Activated CD8-positive, alpha-beta T cell treated with anti-CD3 and anti-CD28 coated beads, Interleukin-2, amount 10 ng/mL, durations not matched to agents 7 days and 5 days (primary cell): ENCODE data around the gene LDAH. TPM values are rescaled to one million over a fixed set of nuclear protein-coding genes. Genes with fewer than 3 reads are reported as not detected.

Experiments used
- ATAC-seq: fragments of 150-1000 bp; cut with Tn5 transposase; one replicate; pipeline ENCODE4 v1.10.0; 2021; ENCODE audit warnings: moderate library complexity
- CTCF ChIA-PET: fragments of 350-600 bp; sonication (Branson Sonifier 250); formaldehyde crosslinking; loops from one replicate; lab custom pipeline; 2021; ENCODE audit warnings: antibody characterized with exemption; lab: Charles Lee
- POLR2A ChIA-PET: fragments of 350-600 bp; sonication (Branson Sonifier 250); formaldehyde crosslinking; loops from one replicate; lab custom pipeline; 2021; ENCODE audit warnings: antibody characterized with exemption; lab: Charles Lee
- DNase-seq: peaks from one replicate; pipeline ENCODE4 v3.0.0-alpha.2; 2020
- H3K27ac Mint-ChIP-seq: one replicate; pipeline ENCODE4 v1.8.0; 2021; ENCODE audit warnings: mild to moderate bottlenecking, mixed read lengths
- H3K27me3 Mint-ChIP-seq: one replicate; pipeline ENCODE4 v1.8.0; 2021; ENCODE audit warnings: low read depth, mixed read lengths
- H3K36me3 Mint-ChIP-seq: one replicate; pipeline ENCODE4 v1.8.0; 2021; ENCODE audit warnings: low read depth, mixed read lengths
- H3K4me1 Mint-ChIP-seq: one replicate; pipeline ENCODE4 v1.8.0; 2021; ENCODE audit warnings: low read depth, mixed read lengths
- H3K4me3 Mint-ChIP-seq: one replicate; pipeline ENCODE4 v1.8.0; 2021; ENCODE audit warnings: mild to moderate bottlenecking, mixed read lengths
- H3K9me3 Mint-ChIP-seq: one replicate; pipeline ENCODE4 v1.8.0; 2022; ENCODE audit warnings: mixed read lengths; ENCODE audit not compliant: insufficient read depth
- total RNA-seq, 2 experiments: library from RNA; stranded (reverse); gene quantifications; one replicate each; pipeline ENCODE4 v1.2.3, GENCODE V29; 2021

Gene LDAH
- total RNA-seq, 2 experiments from 2014 or later = 24.5 to 31.7 TPM

- ChIA-PET POLR2A (no interaction called here), CTCF (interaction anchor here (1.2 to 3.8 kb wide), 5 partner anchors 14 to 287 kb away, joined by 3 to 10 read pairs (median 8); partner anchors contain the start of gene HS1BP3)
- H3K4me3 Mint-ChIP-seq = no peak overlapping the region
- ATAC-seq (no peak), DNase-seq (no peak)
- no peaks in the 10 kb centered on the region for H3K4me1 Mint-ChIP-seq
- no peak overlapping the region for H3K27ac Mint-ChIP-seq
- no peaks in the 10 kb centered on the region for H3K36me3 Mint-ChIP-seq
- H3K9me3 Mint-ChIP-seq = no peaks in the 10 kb centered on the region
- peaks cover 14% of the 10 kb centered on the region for H3K27me3 Mint-ChIP-seq
Observed at GRCh38 chr2:20676353-20677215, 146.3 kb downstream of the LDAH start.

- ATAC-seq = peak; percentile 63
- H3K27me3 Mint-ChIP-seq = peaks cover 20% of the 10 kb centered on the region
- H3K4me3 Mint-ChIP-seq = no peak overlapping the region
- H3K4me1 Mint-ChIP-seq = no peaks in the 10 kb centered on the region
- H3K27ac Mint-ChIP-seq = no peak overlapping the region
- H3K36me3 Mint-ChIP-seq = no peaks in the 10 kb centered on the region
- DNase-seq = no peak
- ChIA-PET CTCF (interaction anchor here (1.0 to 3.8 kb wide), 5 partner anchors 9 to 288 kb away, joined by 3 to 10 read pairs (median 5); partner anchors contain the start of gene HS1BP3), POLR2A (no interaction called here)
- no peaks in the 10 kb centered on the region for H3K9me3 Mint-ChIP-seq
Observed at GRCh38 chr2:20675701-20676352, 147.1 kb downstream of the LDAH start.

GRCh38 chr2:20674974-20675679, 147.8 kb downstream of the LDAH start:
- ChIA-PET POLR2A (no interaction called here), CTCF (interaction anchor here (1.0 to 3.8 kb wide), 5 partner anchors 10 to 288 kb away, joined by 3 to 10 read pairs (median 5); partner anchors contain the start of gene HS1BP3)
- Mint-ChIP-seq H3K27me3 (peaks cover 20% of the 10 kb centered on the region), H3K27ac (no peak overlapping the region), H3K9me3 (no peaks in the 10 kb centered on the region), H3K4me1 (no peaks in the 10 kb centered on the region), H3K4me3 (no peak overlapping the region), H3K36me3 (no peaks in the 10 kb centered on the region)
- DNase-seq = no peak
- ATAC-seq = no peak

- H3K4me1 Mint-ChIP-seq = no peaks in the 10 kb centered on the region
- H3K27me3 Mint-ChIP-seq = peaks cover 24% of the 10 kb centered on the region
- H3K36me3 Mint-ChIP-seq = no peaks in the 10 kb centered on the region
- DNase-seq (no peak), ATAC-seq (no peak)
- H3K4me3 Mint-ChIP-seq = no peak overlapping the region
- H3K27ac Mint-ChIP-seq = no peak overlapping the region
- POLR2A ChIA-PET = no interaction called here
- no peaks in the 10 kb centered on the region for H3K9me3 Mint-ChIP-seq
- CTCF ChIA-PET = interaction anchor here (2.9 to 3.8 kb wide), 2 partner anchors 12 to 289 kb away, joined by 9 to 10 read pairs; no protein-coding TSS in a partner anchor
Observed at GRCh38 chr2:20674309-20674965, 148.5 kb downstream of the LDAH start.

- Mint-ChIP-seq H3K36me3 (no peaks in the 10 kb centered on the region), H3K4me3 (no peak overlapping the region), H3K9me3 (no peaks in the 10 kb centered on the region), H3K4me1 (no peaks in the 10 kb centered on the region), H3K27ac (no peak overlapping the region), H3K27me3 (peaks cover 30% of the 10 kb centered on the region)
- ChIA-PET POLR2A (no interaction called here), CTCF (interaction anchor here (2.9 to 3.8 kb wide), 2 partner anchors 11 to 290 kb away, joined by 9 to 10 read pairs; no protein-coding TSS in a partner anchor)
- ATAC-seq (no peak), DNase-seq (no peak)
Observed at GRCh38 chr2:20673686-20674308, 149.1 kb downstream of the LDAH start.

- H3K27ac Mint-ChIP-seq = peak overlapping the region; percentile 34
- ChIA-PET CTCF (interaction anchor here (2.9 kb wide), 1 partner anchor 11 kb away, joined by 13 read pairs; no protein-coding TSS in a partner anchor), POLR2A (no interaction called here)
- peaks cover 4% of the 10 kb centered on the region for H3K4me1 Mint-ChIP-seq
- peaks cover 43% of the 10 kb centered on the region for H3K27me3 Mint-ChIP-seq
- no peaks in the 10 kb centered on the region for H3K9me3 Mint-ChIP-seq
- DNase-seq = no peak
- no peak for ATAC-seq
- no peaks in the 10 kb centered on the region for H3K36me3 Mint-ChIP-seq
- H3K4me3 Mint-ChIP-seq = no peak overlapping the region
Observed at GRCh38 chr2:20672201-20672951, 150.5 kb downstream of the LDAH start.

- Mint-ChIP-seq H3K4me3 (no peak overlapping the region), H3K36me3 (no peaks in the 10 kb centered on the region), H3K9me3 (no peaks in the 10 kb centered on the region), H3K27me3 (peaks cover 43% of the 10 kb centered on the region), H3K4me1 (peaks cover 4% of the 10 kb centered on the region), H3K27ac (no peak overlapping the region)
- no peak for ATAC-seq
- ChIA-PET CTCF (interaction anchor here (2.9 kb wide), 1 partner anchor 10 kb away, joined by 13 read pairs; no protein-coding TSS in a partner anchor), POLR2A (no interaction called here)
- DNase-seq = no peak
Observed at GRCh38 chr2:20671736-20672080, 151.2 kb downstream of the LDAH start.

GRCh38 chr2:20671036-20671735, 151.7 kb downstream of the LDAH start:
- no peak overlapping the region for H3K27ac Mint-ChIP-seq
- peaks cover 7% of the 10 kb centered on the region for H3K4me1 Mint-ChIP-seq
- ChIA-PET POLR2A (no interaction called here), CTCF (interaction anchor here (2.9 kb wide), 1 partner anchor 10 kb away, joined by 13 read pairs; no protein-coding TSS in a partner anchor)
- no peaks in the 10 kb centered on the region for H3K9me3 Mint-ChIP-seq
- H3K27me3 Mint-ChIP-seq = peaks cover 48% of the 10 kb centered on the region
- no peak for DNase-seq
- no peak for ATAC-seq
- H3K36me3 Mint-ChIP-seq = no peaks in the 10 kb centered on the region
- H3K4me3 Mint-ChIP-seq = no peak overlapping the region

GRCh38 chr2:20670315-20671035, 152.4 kb downstream of the LDAH start:
- H3K36me3 Mint-ChIP-seq = no peaks in the 10 kb centered on the region
- no peak for DNase-seq
- no peak for ATAC-seq
- peaks cover 13% of the 10 kb centered on the region for H3K4me1 Mint-ChIP-seq
- H3K4me3 Mint-ChIP-seq = no peak overlapping the region
- CTCF ChIA-PET = interaction anchor here (0.9 to 2.9 kb wide), 2 partner anchors 9 to 19 kb away, joined by 3 to 13 read pairs; no protein-coding TSS in a partner anchor
- H3K9me3 Mint-ChIP-seq = no peaks in the 10 kb centered on the region
- H3K27ac Mint-ChIP-seq = no peak overlapping the region
- peaks cover 54% of the 10 kb centered on the region for H3K27me3 Mint-ChIP-seq
- POLR2A ChIA-PET = no interaction called here
